ENCODE measurements around the gene RAB14. TPM values are rescaled to one million over a fixed set of nuclear protein-coding genes. Genes with fewer than 3 reads are reported as not detected.

The RAB14 gene
- total RNA-seq, 3 donors from 2014 or later = 70.1 to 87.2 (median 76.2) TPM

DNA sequence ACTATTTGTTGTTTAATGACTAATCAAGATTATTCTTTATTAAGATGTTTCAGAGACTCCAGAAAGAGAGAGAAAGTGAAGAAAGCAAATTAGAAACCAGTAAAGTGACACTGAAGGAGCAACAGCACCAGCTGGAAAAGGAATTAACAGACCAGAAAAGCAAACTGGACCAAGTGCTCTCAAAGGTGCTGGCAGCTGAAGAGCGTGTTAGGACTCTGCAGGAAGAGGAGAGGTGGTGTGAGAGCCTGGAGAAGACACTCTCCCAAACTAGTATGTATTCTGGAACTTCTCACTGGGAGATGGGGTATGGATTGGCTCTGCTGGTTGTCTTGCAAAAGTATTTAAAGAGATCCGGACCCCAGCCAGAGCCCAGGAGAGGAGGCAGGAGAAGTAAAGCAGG, 33.6 kb downstream of the RAB14 start:
- no peaks in the 10 kb centered on the region for H3K36me3 ChIP-seq (ENCODE audit: low read depth)
- intact Hi-C loops (cut with DNase I, micrococcal nuclease) = no loop called here

DNA sequence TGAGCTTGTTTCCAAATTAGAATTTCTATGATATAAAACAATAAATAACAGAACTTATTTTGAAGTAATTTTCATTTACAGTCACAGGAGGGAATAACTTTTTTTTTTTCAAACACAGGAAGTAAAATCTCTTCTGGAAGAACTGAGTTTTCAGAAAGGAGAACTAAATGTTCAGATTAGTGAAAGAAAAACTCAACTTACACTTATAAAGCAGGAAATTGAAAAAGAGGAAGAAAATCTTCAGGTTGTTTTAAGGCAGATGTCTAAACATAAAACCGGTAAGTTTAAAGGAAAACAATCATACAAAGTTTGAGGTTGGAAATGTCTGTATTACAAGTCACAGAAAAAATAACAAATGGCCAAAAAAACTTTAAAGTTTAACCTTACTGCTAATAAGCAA, 41.6 kb downstream of the RAB14 start:
- no peak for ATAC-seq
- Histone ChIP-seq H3K4me3 (no peak overlapping the region), H3K36me3 (ENCODE audit: low read depth) (no peaks in the 10 kb centered on the region), H3K9me3 (no peaks in the 10 kb centered on the region), H3K4me1 (ENCODE audit: low read depth) (no peaks in the 10 kb centered on the region)
- TF ChIP-seq, protein P1, sequence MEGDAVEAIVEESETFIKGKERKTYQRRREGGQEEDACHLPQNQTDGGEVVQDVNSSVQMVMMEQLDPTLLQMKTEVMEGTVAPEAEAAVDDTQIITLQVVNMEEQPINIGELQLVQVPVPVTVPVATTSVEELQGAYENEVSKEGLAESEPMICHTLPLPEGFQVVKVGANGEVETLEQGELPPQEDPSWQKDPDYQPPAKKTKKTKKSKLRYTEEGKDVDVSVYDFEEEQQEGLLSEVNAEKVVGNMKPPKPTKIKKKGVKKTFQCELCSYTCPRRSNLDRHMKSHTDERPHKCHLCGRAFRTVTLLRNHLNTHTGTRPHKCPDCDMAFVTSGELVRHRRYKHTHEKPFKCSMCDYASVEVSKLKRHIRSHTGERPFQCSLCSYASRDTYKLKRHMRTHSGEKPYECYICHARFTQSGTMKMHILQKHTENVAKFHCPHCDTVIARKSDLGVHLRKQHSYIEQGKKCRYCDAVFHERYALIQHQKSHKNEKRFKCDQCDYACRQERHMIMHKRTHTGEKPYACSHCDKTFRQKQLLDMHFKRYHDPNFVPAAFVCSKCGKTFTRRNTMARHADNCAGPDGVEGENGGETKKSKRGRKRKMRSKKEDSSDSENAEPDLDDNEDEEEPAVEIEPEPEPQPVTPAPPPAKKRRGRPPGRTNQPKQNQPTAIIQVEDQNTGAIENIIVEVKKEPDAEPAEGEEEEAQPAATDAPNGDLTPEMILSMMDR (IDR thresholded peaks at IDR 0.05) = no peak
- DNase-seq = no peak
- intact Hi-C loops (cut with DNase I, micrococcal nuclease) = no loop called here

More for the DNA sequence above, 33.6 kb downstream of the RAB14 start:
- TF ChIP-seq, protein P1 (IDR thresholded peaks at IDR 0.05) = no peak
- H3K9me3 ChIP-seq = no peaks in the 10 kb centered on the region
- no peak for DNase-seq
- no peak for ATAC-seq
- H3K4me3 ChIP-seq = no peak overlapping the region
- no peaks in the 10 kb centered on the region for H3K4me1 ChIP-seq (ENCODE audit: low read depth)

DNA sequence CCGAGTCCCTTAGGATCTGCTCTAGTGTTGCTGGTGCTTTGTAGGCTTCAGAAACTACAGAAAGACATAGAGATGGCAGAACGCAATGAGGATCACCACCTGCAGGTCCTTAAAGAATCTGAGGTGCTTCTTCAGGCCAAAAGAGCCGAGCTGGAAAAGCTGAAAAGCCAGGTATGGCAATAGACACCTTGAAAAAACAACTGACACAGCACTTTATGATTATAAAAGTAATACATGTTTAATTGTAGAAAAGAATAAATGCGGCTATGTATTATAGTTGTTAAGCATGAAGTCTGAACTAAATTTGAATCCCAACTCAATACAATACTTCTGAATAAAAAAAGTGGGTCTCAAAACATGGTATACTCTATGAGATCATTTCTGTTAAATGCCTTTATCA, 43.7 kb downstream of the RAB14 start:
- Histone ChIP-seq H3K36me3 (ENCODE audit: low read depth) (no peaks in the 10 kb centered on the region), H3K4me3 (no peak overlapping the region), H3K4me1 (ENCODE audit: low read depth) (no peaks in the 10 kb centered on the region), H3K9me3 (no peaks in the 10 kb centered on the region)
- TF ChIP-seq, protein P1 (IDR thresholded peaks at IDR 0.05) = no peak
- intact Hi-C loops (cut with DNase I, micrococcal nuclease) = no loop called here
- DNase-seq (no peak), ATAC-seq (no peak)

DNA sequence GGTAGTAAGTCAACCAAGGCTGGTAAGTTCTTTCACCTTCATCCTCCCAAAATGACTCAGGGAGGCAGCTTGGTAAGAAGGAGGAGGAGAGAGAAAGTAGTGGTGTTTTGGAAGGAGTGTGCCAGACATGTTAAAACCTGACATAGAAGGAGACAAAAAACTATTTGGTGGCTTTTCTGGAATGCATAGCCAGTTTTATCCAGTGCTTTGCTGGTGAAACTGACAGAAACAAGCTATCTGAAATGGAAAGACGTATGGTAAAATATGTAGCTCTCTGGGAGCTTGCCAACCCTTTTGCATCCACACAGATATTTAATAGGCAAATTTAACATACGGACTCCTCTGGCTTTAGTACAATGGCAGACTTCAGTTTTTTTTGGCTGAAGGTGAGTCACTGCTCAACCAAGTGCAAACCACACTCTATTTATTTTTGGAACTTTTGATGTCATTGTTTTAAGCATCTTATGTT, 45.4 kb downstream of the RAB14 start:
- Histone ChIP-seq H3K36me3 (ENCODE audit: low read depth) (no peaks in the 10 kb centered on the region), H3K4me3 (no peak overlapping the region), H3K4me1 (ENCODE audit: low read depth) (no peaks in the 10 kb centered on the region), H3K9me3 (no peaks in the 10 kb centered on the region)
- DNase-seq (no peak), ATAC-seq (peak; percentile 43)
- TF ChIP-seq, protein P1 (IDR thresholded peaks at IDR 0.05) = no peak
- intact Hi-C loops (cut with DNase I, micrococcal nuclease) = no loop called here

DNA sequence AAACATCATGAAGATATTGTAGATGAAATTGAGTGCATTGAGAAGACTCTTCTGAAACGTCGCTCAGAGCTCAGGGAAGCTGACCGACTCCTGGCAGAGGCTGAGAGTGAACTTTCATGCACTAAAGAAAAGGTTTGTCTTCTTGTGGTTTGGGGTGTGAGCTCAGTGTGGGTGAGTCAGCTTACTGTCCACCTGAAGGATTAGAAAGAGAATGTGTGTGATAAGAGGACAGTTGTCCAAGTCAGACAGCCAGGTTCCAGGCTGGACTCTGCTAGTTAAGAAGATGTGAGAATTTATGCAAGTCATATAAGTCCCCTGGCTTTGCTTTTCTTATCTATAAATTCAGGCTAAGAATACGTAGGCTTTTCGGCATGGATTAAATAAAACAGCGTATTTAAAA, 46.9 kb downstream of the RAB14 start:
- TF ChIP-seq, protein P1 (IDR thresholded peaks at IDR 0.05) = no peak
- Histone ChIP-seq H3K4me1 (ENCODE audit: low read depth) (no peaks in the 10 kb centered on the region), H3K36me3 (ENCODE audit: low read depth) (no peaks in the 10 kb centered on the region), H3K9me3 (no peaks in the 10 kb centered on the region), H3K4me3 (no peak overlapping the region)
- intact Hi-C loops (cut with DNase I, micrococcal nuclease) = no loop called here
- DNase-seq = no peak
- no peak for ATAC-seq

DNA sequence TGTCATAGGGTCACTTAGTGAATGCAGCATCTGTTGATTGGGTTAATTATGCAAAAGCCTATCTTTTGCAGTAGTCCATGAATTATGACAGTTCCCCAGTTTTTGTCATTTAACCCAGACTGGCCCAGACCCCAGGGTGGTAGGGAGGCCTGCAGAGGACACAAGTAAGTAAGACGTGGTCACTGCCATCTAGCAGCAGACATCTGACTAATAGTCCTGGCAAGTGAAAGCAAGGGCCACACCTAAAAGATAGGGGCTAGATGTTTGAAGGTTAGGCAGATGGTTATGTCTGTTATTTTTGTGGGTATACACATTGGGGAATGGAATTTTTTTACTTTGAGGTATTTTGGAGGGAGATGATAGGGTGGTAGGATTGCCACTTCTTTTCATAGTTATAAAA, 48.0 kb downstream of the RAB14 start:
- ATAC-seq (no peak), DNase-seq (no peak)
- no peaks in the 10 kb centered on the region for H3K4me1 ChIP-seq (ENCODE audit: low read depth)
- H3K36me3 ChIP-seq (ENCODE audit: low read depth) = no peaks in the 10 kb centered on the region
- TF ChIP-seq, protein P1 (IDR thresholded peaks at IDR 0.05) = no peak
- intact Hi-C loops (cut with DNase I, micrococcal nuclease) = no loop called here
- H3K9me3 ChIP-seq = no peaks in the 10 kb centered on the region
- H3K4me3 ChIP-seq = no peak overlapping the region
